Measurements from ENCODE around the gene KLHL14. TPM values are rescaled to one million over a fixed set of nuclear protein-coding genes. Genes with fewer than 3 reads are reported as not detected.

KLHL14 gene
- total RNA-seq, 2 experiments from 2014 or later: not detected

GRCh38 chr18:32805354-32805753 is 32.5 kb upstream of the KLHL14 start:
- POLR2A ChIA-PET: interaction anchor here (0.8 kb wide), 1 partner anchor 47 kb away, joined by 3 read pairs; no protein-coding TSS in a partner anchor
- Mint-ChIP-seq H3K27me3 (no peaks in the 10 kb centered on the region), H3K4me3 (no peak overlapping the region), H3K9me3 (peaks cover under 1% of the 10 kb centered on the region), H3K4me1 (ENCODE audit: low read depth) (no peaks in the 10 kb centered on the region), H3K36me3 (ENCODE audit: low read depth) (no peaks in the 10 kb centered on the region), H3K27ac (no peak overlapping the region)
- no peak for DNase-seq
- TF ChIP-seq, protein P1, sequence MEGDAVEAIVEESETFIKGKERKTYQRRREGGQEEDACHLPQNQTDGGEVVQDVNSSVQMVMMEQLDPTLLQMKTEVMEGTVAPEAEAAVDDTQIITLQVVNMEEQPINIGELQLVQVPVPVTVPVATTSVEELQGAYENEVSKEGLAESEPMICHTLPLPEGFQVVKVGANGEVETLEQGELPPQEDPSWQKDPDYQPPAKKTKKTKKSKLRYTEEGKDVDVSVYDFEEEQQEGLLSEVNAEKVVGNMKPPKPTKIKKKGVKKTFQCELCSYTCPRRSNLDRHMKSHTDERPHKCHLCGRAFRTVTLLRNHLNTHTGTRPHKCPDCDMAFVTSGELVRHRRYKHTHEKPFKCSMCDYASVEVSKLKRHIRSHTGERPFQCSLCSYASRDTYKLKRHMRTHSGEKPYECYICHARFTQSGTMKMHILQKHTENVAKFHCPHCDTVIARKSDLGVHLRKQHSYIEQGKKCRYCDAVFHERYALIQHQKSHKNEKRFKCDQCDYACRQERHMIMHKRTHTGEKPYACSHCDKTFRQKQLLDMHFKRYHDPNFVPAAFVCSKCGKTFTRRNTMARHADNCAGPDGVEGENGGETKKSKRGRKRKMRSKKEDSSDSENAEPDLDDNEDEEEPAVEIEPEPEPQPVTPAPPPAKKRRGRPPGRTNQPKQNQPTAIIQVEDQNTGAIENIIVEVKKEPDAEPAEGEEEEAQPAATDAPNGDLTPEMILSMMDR (IDR thresholded peaks at IDR 0.05): no peak
- CTCF ChIA-PET: no interaction called here
- intact Hi-C loops (cut with micrococcal nuclease): no loop called here
- ATAC-seq: no peak

DNA sequence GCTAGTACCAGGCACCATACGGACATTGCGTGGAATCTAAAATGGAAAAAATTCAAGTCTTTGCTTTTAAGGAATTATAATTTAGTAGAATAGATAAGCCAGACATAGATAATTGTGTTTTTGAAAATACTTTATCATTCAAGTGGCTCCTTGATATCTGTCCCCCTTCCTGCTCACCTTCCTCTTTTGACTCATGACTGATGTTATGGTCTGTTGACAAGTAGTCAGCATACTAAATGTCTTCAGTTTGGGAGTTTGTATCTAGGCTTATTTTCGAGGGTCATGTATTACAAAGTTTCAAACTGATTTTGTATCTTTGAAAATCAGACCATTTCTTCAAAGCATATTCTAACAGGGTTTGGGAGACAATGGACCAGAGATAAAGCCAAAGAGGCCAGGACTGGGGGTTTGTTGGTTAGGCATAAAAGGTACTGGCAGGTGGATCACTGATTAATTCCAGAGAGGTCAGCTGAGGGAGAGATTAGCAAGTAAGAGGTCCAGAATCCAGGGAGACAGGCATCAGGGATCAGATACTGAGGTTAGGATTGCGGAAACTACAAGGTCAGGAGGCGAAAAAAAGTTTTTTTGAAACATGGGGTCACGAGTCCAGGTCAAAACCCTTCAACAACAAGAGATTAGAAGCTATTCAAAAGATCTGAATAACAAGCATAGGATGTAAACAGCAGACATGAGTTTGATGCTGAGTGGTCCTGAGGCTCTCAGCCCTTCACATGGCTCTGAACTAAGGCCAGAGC is 31.5 kb upstream of the KLHL14 start:
- Mint-ChIP-seq H3K4me1 (ENCODE audit: low read depth) (no peaks in the 10 kb centered on the region), H3K36me3 (ENCODE audit: low read depth) (no peaks in the 10 kb centered on the region), H3K27me3 (no peaks in the 10 kb centered on the region), H3K27ac (no peak overlapping the region), H3K9me3 (no peaks in the 10 kb centered on the region), H3K4me3 (no peak overlapping the region)
- intact Hi-C loops (cut with micrococcal nuclease): no loop called here
- ChIA-PET POLR2A (interaction anchor here (0.8 kb wide), 1 partner anchor 48 kb away, joined by 3 read pairs; no protein-coding TSS in a partner anchor), CTCF (no interaction called here)
- ATAC-seq (no peak), DNase-seq (no peak)
- TF ChIP-seq, protein P1 (IDR thresholded peaks at IDR 0.05): no peak

GRCh38 chr18:32803568-32803967 is 30.7 kb upstream of the KLHL14 start:
- Mint-ChIP-seq H3K9me3 (no peaks in the 10 kb centered on the region), H3K4me1 (ENCODE audit: low read depth) (no peaks in the 10 kb centered on the region), H3K4me3 (no peak overlapping the region), H3K27me3 (no peaks in the 10 kb centered on the region), H3K27ac (no peak overlapping the region), H3K36me3 (ENCODE audit: low read depth) (no peaks in the 10 kb centered on the region)
- TF ChIP-seq, protein P1 (IDR thresholded peaks at IDR 0.05): no peak
- DNase-seq: no peak
- intact Hi-C loops (cut with micrococcal nuclease): no loop called here
- no peak for ATAC-seq
- CTCF ChIA-PET: no interaction called here
- POLR2A ChIA-PET: no interaction called here

- no peak overlapping the region for H3K4me3 Mint-ChIP-seq
- H3K4me1 Mint-ChIP-seq (ENCODE audit: low read depth): no peaks in the 10 kb centered on the region
- H3K36me3 Mint-ChIP-seq (ENCODE audit: low read depth): no peaks in the 10 kb centered on the region
- ATAC-seq: no peak
- CTCF ChIA-PET: no interaction called here
- POLR2A ChIA-PET: no interaction called here
- H3K9me3 Mint-ChIP-seq: no peaks in the 10 kb centered on the region
- DNase-seq: no peak
- no peak overlapping the region for H3K27ac Mint-ChIP-seq
- intact Hi-C loops (cut with micrococcal nuclease): no loop called here
- TF ChIP-seq, protein P1 (IDR thresholded peaks at IDR 0.05): no peak
- no peaks in the 10 kb centered on the region for H3K27me3 Mint-ChIP-seq
Measured at GRCh38 chr18:32802591-32803451, 30.0 kb upstream of the KLHL14 start.

GRCh38 chr18:32801228-32801627 is 28.4 kb upstream of the KLHL14 start:
- Mint-ChIP-seq H3K9me3 (no peaks in the 10 kb centered on the region), H3K4me1 (ENCODE audit: low read depth) (no peaks in the 10 kb centered on the region), H3K27me3 (no peaks in the 10 kb centered on the region), H3K4me3 (no peak overlapping the region), H3K27ac (no peak overlapping the region), H3K36me3 (ENCODE audit: low read depth) (no peaks in the 10 kb centered on the region)
- POLR2A ChIA-PET: no interaction called here
- CTCF ChIA-PET: no interaction called here
- intact Hi-C loops (cut with micrococcal nuclease): no loop called here
- DNase-seq (no peak), ATAC-seq (no peak)
- TF ChIP-seq, protein P1 (IDR thresholded peaks at IDR 0.05): no peak
